Hepatocyte (in vitro differentiated cells): Measurements from ENCODE around the gene SMIM5. TPM values are rescaled to one million over a fixed set of nuclear protein-coding genes. Genes with fewer than 3 reads are reported as not detected.

Experiments
- DNase-seq: peaks from one replicate; pipeline ENCODE4 v3.0.0-alpha.2; 2016; ENCODE audit warnings: low spot score
- H2AFZ ChIP-seq: fragments of 200-600 bp; sonication (generic); 2 replicates; pipeline ENCODE4 v1.6.0; 2016; ENCODE audit warnings: antibody characterized with exemption, mild to moderate bottlenecking
- H3K27ac ChIP-seq: fragments of 200-600 bp; sonication (generic); 2 replicates; pipeline ENCODE4 v1.5.1; 2016; ENCODE audit warnings: mild to moderate bottlenecking
- H3K27me3 ChIP-seq: fragments of 200-600 bp; sonication (generic); 2 replicates; pipeline ENCODE4 v1.6.1; 2016
- H3K36me3 ChIP-seq: fragments of 200-600 bp; sonication (generic); replicated peaks from 2 replicates; pipeline ENCODE4 v1.5.1; 2016; ENCODE audit warnings: low read depth; ENCODE audit not compliant: insufficient read depth
- H3K4me1 ChIP-seq: fragments of 200-600 bp; sonication (generic); 2 replicates; pipeline ENCODE4 v1.5.1; 2016; ENCODE audit warnings: mild to moderate bottlenecking, moderate library complexity; ENCODE audit not compliant: insufficient read depth
- H3K4me2 ChIP-seq: fragments of 200-600 bp; sonication (generic); 2 replicates; pipeline ENCODE4 v1.6.0; 2016
- H3K4me3 ChIP-seq: fragments of 200-600 bp; sonication (generic); 2 replicates; pipeline ENCODE4 v1.5.1; 2016; ENCODE audit warnings: mild to moderate bottlenecking
- H3K79me2 ChIP-seq: fragments of 200-600 bp; sonication (generic); 2 replicates; pipeline ENCODE4 v1.6.0; 2017; ENCODE audit warnings: mild to moderate bottlenecking
- H3K9me2 ChIP-seq: fragments of 200-600 bp; sonication (generic); replicated peaks from 2 replicates; pipeline ENCODE4 v1.6.0; 2017; ENCODE audit warnings: mild to moderate bottlenecking; ENCODE audit not compliant: insufficient read depth
- H3K9me3 ChIP-seq: fragments of 200-600 bp; sonication (generic); 2 replicates; pipeline ENCODE4 v1.5.1; 2016; ENCODE audit warnings: low read depth, mild to moderate bottlenecking
- H4K20me1 ChIP-seq: fragments of 200-600 bp; sonication (generic); 2 replicates; pipeline ENCODE4 v1.6.0; 2016; ENCODE audit warnings: mild to moderate bottlenecking; ENCODE audit not compliant: insufficient read depth, poor library complexity, severe bottlenecking
- EZH2 ChIP-seq: fragments of 200-600 bp; sonication (generic); IDR thresholded peaks from 2 replicates; pipeline ENCODE4 v1.6.1; 2016; ENCODE audit warnings: antibody characterized with exemption, mild to moderate bottlenecking, borderline replicate concordance
- EZH2phosphoT487 ChIP-seq: fragments of 200-600 bp; sonication (generic); IDR thresholded peaks from one replicate; pipeline ENCODE4 v1.6.1; 2018; ENCODE audit warnings: antibody characterized with exemption, mild to moderate bottlenecking, low read depth, moderate library complexity; ENCODE audit not compliant: unreplicated experiment, severe bottlenecking
- WGBS: methylation state at CpG from one replicate; pipeline ENCODE4 v1.1.6; 2016; ENCODE audit warnings: low lambda C conversion rate; ENCODE audit errors: missing lambda C conversion rate; 5-methylcytosine and 5-hydroxymethylcytosine counted together
- polyA plus RNA-seq: library from polyadenylated mRNA; unstranded; fragments of >200 nt; fragmentation: Nextera tagmentation; extraction: Ambion mirVana; gene quantifications from 2 replicates; pipeline ENCODE4 v1.2.1, GENCODE V29; 2016
- total RNA-seq: library from RNA; depleted of rRNA; stranded (reverse); fragments of >200 nt; gene quantifications from 2 replicates; pipeline ENCODE4 v1.2.3, GENCODE V29; 2014
- TF ChIP-seq, protein P1 (sequence below): fragments of 200-600 bp; sonication (generic); IDR thresholded peaks from 2 replicates; pipeline ENCODE4 v1.5.1; 2016; ENCODE audit warnings: antibody characterized with exemption, mild to moderate bottlenecking; ENCODE audit not compliant: poor library complexity

Gene SMIM5
- total and polyA plus RNA-seq, 2 experiments from 2014 or later: 4.1 to 6.8 TPM

DNA sequence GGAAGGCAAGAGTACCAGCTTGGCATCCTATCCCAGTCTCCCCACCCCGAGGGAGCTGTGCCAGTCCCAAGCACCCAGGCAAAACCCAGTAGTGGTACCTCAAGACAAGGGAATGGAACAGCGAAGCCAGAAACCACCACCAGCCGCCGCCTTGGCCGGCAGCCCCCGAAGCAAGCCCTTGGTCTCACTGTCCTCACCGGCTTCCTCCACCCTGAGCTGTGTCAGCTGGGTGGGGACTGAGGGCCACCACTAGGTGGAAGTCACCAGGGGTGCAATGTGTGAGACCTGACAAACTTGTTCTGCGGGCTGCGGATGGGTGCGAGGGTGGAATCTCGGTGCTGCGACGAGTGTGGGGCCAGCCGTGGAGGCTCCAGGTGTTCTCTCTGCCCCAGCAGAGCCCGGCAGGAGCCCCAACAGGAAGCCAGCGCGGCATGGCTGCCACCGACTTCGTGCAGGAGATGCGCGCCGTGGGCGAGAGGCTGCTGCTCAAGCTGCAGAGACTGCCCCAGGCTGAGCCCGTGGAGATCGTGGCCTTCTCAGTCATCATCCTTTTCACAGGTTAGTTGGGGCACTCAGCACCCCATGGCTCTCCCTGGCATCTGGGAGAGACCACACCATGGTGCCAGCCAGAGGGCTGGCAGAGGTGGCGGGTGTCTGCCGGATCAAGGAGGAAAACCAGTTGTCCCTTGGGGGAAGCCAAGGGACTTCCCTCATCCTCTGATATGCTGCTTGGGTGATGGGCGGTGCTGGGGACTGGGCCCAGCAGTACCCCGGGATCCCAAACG, 6.7 kb downstream of the SMIM5 start:
- H2AFZ ChIP-seq: no peak overlapping the region
- H3K36me3 ChIP-seq: no peaks in the 10 kb centered on the region
- peaks cover 2% of the 10 kb centered on the region for H3K79me2 ChIP-seq
- DNase-seq: peak; percentile 62
- no peak overlapping the region for H3K4me3 ChIP-seq
- no peaks in the 10 kb centered on the region for H3K27me3 ChIP-seq
- H3K4me1 ChIP-seq: peaks cover 24% of the 10 kb centered on the region
- H3K27ac ChIP-seq: peak overlapping the region; percentile 69
- H3K4me2 ChIP-seq: peak overlapping the region; percentile 20
- no peaks in the 10 kb centered on the region for H4K20me1 ChIP-seq
- 78% methylated on average over 29 of the region's 30 CpGs for WGBS
- H3K9me2 ChIP-seq: no peaks in the 10 kb centered on the region
- TF ChIP-seq, protein P1, sequence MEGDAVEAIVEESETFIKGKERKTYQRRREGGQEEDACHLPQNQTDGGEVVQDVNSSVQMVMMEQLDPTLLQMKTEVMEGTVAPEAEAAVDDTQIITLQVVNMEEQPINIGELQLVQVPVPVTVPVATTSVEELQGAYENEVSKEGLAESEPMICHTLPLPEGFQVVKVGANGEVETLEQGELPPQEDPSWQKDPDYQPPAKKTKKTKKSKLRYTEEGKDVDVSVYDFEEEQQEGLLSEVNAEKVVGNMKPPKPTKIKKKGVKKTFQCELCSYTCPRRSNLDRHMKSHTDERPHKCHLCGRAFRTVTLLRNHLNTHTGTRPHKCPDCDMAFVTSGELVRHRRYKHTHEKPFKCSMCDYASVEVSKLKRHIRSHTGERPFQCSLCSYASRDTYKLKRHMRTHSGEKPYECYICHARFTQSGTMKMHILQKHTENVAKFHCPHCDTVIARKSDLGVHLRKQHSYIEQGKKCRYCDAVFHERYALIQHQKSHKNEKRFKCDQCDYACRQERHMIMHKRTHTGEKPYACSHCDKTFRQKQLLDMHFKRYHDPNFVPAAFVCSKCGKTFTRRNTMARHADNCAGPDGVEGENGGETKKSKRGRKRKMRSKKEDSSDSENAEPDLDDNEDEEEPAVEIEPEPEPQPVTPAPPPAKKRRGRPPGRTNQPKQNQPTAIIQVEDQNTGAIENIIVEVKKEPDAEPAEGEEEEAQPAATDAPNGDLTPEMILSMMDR: no peak
- TF ChIP-seq EZH2: no peak
- TF ChIP-seq EZH2phosphoT487: no peak
- no peaks in the 10 kb centered on the region for H3K9me3 ChIP-seq

- H3K4me3 ChIP-seq: no peak overlapping the region
- no peaks in the 10 kb centered on the region for H4K20me1 ChIP-seq
- no peaks in the 10 kb centered on the region for H3K9me3 ChIP-seq
- H3K9me2 ChIP-seq: no peaks in the 10 kb centered on the region
- no peaks in the 10 kb centered on the region for H3K27me3 ChIP-seq
- no peaks in the 10 kb centered on the region for H3K36me3 ChIP-seq
- H3K4me2 ChIP-seq: peak overlapping the region; percentile 20
- peaks cover 2% of the 10 kb centered on the region for H3K79me2 ChIP-seq
- peak overlapping the region; percentile 69 for H3K27ac ChIP-seq
- DNase-seq: no peak
- WGBS: 90% methylated on average over 13 of the region's 13 CpGs
- no peak overlapping the region for H2AFZ ChIP-seq
- TF ChIP-seq EZH2: no peak
- TF ChIP-seq EZH2phosphoT487: no peak
- TF ChIP-seq, protein P1: no peak
- H3K4me1 ChIP-seq: peaks cover 24% of the 10 kb centered on the region
Observed at GRCh38 chr17:75640556-75641119, 7.4 kb downstream of the SMIM5 start.

DNA sequence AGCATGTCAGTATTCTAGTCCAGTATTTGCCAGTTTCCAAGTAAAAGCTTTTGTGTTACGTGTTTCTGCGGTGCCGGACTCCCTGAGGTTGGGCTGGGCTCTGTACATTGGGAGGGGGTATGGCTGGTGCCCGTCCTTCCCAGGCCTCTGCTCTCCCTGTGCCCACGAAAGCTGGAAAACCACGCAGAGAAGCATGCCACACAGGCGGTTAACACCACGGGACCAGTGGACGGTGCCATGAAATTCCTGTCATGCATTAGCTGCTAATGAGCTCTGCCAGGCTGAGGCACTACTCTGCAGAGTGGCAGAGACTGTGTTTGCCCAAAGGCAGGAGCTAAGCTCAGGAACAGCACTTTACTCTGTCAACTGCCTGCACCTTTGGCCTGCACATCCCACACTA, 8.1 kb downstream of the SMIM5 start:
- Histone ChIP-seq H2AFZ (no peak overlapping the region), H3K4me1 (peaks cover 29% of the 10 kb centered on the region), H3K9me3 (no peaks in the 10 kb centered on the region), H3K27ac (peak overlapping the region; percentile 100), H4K20me1 (no peaks in the 10 kb centered on the region), H3K36me3 (no peaks in the 10 kb centered on the region), H3K4me2 (no peak overlapping the region), H3K79me2 (peaks cover 2% of the 10 kb centered on the region), H3K4me3 (no peak overlapping the region), H3K27me3 (no peaks in the 10 kb centered on the region), H3K9me2 (no peaks in the 10 kb centered on the region)
- 96% methylated on average over 9 of the region's 9 CpGs for WGBS
- TF ChIP-seq EZH2: no peak
- TF ChIP-seq, protein P1: no peak
- no peak for TF ChIP-seq EZH2phosphoT487
- no peak for DNase-seq
